HT-29 (cell line): ENCODE data around the gene CGN. TPM values are rescaled to one million over a fixed set of nuclear protein-coding genes. Genes with fewer than 3 reads are reported as not detected.
"Not testable (repeated sequence)": the region's sequence is repeated elsewhere in the genome, so short reads cannot be mapped to it uniquely, and the experiment has no call there.

Experiments
- DNase-seq: peaks from one replicate; pipeline ENCODE4 v3.0.0-alpha.2; 2015; ENCODE audit warnings: low spot score
- total RNA-seq: library from RNA; depleted of rRNA; stranded (reverse); fragments of >200 nt; shearing (Covaris generic); gene quantifications from 2 replicates; pipeline ENCODE4 v1.2.3, GENCODE V29; 2014

The CGN gene
- total RNA-seq, 1 experiment from 2014 or later, result 30.7 TPM

DNA sequence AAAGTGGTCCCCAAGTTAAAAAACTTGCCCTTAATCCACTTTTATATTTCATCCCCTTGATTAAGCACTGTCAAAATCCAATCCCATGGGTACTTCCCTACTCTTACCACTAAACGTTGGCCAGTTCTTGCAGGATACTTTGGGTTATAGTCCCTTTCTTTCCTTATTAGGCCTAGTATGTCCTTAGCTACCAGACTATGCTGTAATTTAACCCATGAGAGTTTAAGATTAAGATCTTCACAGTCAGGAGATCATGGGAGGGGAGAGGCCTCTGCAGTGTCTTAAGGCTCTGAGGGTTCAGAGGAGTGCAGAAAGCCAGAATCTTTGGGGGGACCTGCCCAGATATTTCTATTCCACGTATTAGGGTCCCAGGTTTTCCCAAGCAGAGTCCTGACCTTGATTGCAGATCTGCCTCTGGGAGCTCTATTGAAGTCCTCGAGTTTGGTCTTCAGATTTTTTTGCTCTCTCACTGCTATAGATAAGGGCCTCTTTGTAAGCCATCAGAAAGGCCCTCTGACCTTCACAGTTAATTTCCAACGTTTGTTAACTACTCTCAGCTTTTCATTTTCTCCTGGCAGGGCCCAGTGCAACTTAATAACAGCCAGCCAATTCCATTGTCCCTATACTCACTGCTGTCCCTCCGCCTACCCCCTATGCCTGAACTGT lies 9.0 kb upstream of the CGN start:
- DNase-seq, result no peak

DNA sequence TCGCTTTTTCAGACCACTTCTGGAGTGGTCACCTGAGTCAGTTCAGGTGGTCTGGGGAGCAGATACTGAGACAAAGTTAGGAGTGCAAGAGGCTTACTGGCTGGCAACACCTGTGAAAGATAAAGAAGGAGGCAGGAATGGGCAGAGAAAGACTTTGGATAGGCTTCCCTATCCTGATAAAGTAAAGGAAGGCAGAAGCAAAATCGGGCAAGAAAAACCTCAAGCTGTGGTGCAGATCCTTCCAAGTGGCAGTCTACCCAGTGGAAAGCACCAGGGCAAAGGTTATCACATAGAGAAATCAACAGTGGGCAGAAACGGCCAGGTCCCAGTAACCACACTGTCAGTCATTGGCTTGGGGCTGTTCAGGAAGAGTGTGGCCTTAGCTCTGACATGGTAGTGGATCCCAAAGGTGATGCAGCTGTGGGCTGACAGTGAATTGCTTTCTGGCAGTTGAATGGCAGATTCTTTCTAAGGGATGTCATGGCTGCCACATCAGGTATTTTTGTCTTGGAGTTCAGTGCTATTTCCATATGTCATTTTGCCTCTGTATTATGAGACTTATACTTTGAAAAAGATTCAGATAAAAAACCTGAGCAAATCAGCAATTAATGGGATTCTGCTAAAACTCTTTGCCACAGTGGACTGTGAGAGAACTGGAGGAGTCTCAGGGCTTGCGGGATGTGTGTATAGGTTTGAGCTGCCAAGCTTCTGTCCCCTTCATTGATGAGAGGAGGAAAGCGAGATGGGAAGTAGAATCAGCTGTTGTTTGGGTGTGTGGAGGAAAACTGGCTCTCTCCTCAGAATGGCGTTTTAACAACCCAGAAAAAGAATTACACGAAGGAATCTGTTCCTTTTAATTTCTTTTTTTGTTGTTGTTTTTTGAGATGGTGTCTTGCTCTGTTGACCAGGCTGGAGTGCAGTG lies 8.1 kb upstream of the CGN start:
- DNase-seq, result no peak

DNA sequence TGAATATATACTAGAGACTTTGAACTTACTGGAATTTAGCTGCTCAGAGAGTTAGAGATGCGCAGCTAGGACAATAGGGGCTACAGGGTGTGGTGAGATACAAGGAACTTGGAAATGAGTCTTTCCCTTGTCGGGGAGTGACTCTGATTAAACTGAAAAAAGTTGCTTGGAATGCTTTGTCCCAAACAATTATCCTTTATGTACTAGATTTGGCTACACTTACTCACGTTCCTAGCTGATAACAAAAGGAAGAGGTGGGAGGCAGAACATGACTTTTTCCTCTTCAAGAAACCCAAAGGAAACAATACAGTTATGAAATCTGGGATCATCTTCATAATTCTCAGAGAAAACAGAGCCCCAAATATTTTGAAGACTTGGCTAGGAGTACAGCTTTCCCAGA lies 6.9 kb upstream of the CGN start:
- no peak for DNase-seq

DNA sequence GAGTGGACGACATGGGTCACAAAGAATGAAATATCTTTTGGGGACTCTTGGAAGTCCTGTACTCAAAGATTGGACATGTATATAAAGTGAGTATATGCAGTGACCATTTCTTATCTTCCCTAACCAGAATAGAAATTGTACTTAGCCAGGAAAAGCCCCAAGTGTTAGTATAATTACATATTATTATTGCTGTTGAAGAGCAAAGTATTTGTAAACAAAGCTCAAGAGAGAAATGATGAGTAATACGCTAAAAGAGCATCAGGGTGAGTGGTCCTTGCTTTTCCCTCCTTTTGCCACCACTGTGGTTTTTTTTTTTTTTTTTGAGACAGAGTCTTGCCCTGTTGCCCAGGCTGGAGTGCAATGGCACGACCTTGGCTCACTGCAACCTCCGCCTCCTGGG lies 6.4 kb upstream of the CGN start:
- DNase-seq, result no peak

DNA sequence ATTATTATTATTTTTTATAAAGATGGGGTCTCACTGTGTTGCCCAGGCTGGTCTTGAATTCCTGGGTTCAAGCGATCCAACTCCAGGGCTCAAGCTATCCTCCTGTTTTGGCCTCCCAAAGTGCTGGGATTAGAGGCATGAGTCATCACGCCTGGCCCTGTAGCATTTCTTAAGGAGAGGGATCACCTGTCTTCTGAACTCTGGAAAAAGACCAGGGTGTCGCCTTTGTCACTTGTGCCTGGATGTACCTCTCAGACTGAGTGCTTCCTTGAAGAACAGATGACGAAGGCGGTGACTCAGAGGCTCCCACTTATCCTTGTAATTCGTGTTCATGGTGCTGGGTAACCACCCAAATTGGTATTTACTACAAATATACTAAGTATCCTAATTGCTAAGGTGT lies 2.4 kb upstream of the CGN start:
- DNase-seq, result peak; percentile 88

DNA sequence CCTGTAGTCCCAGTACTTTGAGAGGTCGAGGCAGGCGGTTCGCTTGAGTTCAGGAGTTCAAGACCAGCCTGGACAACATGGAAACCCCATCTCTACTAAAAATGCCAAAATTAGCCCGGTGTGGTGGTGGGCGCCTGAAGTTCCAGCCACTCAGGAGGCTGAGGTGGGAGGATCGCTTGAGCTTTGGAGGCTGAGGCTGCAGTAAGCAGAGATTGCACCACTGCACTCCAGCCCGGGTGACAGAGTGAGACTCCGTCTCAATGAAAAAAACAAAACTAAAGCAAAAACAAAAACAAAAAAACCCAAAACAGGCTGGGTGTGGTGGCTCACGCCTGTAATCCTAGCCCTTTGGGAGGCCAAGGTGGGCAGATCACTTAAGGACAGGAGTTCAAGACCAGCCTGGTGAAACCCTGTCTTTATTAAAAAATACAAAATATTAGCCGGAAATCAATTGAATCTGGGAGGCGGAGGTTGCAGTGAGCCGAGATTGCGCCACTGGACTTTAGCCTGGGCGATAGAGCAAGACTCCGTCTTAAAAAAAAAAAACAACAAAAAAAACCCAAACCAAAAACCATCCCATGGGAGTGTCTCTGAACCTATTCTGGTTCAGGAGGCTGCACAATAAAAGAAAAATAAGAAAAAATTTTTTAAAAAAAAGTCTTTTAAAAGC lies 1.7 kb upstream of the CGN start:
- peak; percentile 45 for DNase-seq

DNA sequence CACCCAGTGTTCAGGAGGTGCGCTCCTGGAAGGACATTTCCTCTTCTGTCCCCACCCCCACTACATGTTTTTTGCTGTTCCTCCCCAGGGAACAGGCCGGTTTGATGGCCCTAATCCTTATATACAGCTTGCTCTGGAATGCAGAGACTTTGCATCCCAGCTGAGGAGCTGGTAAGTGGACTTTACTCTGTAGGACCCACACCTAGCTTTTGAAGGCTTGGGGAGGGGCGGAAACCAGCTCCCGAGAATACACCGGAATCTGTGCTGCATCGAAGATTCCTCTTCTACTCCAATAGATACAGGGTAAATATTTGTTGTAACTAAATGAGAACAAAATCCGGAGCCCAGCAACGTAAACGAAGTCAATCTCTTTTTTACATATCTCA lies 1.2 kb upstream of the CGN start:
- peak; percentile 65 for DNase-seq

DNA sequence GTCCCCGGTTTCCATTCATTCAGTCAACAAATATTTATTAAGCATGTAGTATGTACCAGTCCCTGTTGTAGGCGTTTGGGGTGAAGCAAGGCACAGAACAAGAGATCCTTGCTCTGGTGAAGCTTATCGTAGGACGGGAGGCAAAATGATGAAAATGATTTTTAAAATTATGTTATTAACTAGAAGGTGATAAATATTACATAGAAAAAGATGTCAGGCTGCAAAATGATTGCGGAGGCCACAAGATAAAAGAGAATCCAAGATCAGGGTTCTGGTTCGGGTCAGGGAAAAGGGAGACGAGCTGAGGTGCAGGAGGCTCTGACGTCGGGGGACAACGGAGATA lies 602 bp upstream of the CGN start:
- DNase-seq, result peak; percentile 36

DNA sequence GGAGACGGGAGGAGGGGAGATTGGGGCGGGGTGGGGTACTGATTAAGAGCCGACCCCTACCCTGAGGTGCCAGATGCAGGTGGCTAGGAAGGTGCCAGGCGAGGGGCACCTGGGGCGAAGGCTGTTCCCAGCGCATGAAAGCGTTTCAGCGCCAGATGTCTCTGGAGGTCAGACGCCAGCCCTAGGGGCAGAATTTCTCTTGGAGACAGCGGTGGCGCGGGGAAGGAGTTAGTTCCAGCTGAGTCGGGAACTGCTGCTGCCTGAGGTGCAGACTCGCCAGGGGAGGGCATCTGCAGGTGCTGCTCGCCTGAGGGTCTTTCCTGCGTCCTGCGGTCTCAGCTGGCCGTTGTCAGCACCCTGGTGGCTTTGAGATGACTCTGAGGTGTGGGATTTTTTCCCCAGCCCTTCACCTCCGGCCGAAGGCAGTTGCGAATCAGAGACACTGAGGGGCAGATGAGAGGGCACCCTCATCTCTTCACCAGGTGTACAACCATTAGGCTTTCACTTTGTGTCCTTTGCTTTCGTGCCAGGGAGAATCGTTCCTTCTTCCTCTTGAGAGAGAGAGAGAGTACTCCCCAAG lies 539 bp downstream of the CGN start:
- peak; percentile 64 for DNase-seq

DNA sequence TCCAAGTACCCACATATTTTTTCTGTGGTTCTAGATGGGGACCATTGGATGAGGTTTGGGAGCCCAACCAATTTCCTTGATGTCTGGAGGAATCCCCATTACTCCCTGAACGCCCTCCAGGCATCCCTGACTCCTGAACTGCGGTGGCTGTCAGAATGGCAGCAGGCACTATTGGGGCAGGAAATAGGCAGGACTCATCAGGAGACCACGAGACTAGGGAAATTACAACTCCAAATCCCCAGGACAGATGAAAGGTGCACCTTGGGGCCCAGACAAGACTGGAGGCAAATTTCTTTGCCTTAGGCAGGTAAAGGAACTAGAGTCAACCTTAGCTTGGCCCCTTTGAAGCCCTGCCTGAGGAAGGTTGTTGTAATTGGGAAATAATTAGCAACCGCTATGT lies 1.1 kb downstream of the CGN start:
- DNase-seq, result peak; percentile 58

DNA sequence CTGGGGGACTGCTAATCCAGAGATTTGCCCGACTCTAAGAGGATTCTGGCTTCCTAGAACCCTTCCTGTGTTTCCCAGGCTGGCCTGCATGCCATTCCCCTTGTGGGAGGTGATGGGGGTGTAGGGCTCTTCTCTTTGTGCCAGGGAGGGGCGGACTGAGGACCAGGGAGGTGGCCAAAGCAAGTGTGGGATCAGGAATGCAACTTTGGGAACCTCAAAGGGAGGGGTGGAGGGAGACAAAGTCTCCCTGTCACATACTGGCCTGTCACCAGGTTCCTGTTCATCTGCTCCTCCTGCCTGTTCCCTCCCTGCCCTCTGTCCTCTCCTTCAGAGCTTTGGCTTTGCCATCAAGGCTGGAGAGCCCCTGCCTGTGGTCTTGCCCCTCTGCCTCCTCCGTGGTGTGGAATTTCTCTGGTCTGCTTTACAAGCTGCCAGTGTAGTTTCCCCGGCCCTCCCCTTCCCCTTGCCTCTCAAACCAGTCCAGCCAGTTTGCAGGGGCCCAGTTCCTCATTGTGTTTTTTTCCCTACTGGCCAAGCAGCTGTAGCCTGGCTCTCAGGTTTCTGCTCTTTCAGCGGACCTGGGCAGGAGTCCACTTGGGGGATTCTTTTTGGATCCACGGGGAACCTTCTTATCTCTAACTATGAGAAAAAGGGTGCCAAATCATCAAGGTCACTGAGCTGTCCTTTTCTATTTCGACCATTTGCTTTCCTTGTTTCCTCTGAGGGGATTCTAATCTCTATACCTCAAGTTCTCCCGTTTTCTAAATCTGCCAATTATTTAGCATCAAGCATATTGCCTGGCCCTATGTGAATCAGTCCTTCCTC lies 1.8 kb downstream of the CGN start:
- peak; percentile 96 for DNase-seq

DNA sequence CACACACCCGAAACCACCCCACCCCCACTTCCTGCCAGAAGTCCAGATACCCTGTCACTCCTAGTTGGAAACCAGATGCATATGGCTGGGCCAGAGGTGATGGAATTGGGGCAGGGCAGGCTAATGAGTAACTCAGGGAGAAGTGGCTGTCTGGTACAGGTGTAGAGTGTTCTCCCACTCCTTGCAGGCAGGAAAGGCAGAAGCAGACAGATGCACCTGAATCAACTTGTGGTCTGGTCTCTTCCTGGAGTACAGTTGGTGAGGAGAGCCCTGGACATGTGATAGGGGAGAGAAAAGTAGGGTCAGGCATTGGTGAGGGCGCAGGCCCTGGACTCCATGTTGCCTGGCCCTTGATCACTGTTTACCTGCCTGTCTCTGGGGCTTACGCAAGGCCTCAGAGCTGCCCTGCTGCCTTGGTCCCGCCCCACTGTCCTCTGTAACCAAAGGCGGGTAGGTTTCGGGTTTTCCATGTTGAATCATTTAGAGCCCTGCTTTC lies 2.5 kb downstream of the CGN start:
- DNase-seq, result peak; percentile 98

DNA sequence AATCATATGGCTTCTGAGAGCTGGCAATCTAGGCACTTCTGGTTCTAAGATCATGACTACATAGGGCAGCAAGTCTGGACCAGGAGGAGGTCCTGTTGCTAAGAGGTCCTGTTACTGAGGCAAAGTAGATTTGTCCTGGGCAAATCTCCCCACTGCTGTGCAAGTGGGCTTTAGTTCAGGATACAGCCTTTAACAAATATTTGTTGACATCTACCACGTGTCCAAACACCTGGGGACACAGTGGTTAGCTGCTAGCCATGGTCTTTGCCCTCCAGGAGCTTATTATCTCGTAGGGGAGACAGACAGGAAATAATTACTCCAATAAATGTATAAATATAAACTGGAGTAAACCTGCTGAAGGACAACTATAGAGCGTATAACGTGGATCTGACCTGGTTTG lies 3.2 kb downstream of the CGN start:
- DNase-seq, result no peak

DNA sequence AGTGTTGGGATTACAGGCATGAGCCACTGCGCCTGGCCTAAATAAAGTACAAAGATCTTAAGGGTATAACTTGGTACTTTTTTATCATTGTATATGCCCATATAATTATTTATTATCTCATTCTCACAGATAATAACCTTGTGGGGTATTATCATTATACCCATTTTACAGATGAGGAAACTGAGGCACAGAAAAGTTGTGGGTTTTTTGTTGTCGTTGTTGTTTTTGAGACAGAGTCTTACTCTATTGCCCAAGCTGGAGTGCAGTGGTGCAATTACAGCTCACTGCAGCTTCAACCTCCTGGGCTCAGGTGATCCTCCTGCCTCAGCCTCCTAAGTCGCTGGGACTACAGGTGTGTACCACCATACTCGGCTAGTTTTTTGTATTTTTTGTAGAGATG lies 4.1 kb downstream of the CGN start:
- no peak for DNase-seq

DNA sequence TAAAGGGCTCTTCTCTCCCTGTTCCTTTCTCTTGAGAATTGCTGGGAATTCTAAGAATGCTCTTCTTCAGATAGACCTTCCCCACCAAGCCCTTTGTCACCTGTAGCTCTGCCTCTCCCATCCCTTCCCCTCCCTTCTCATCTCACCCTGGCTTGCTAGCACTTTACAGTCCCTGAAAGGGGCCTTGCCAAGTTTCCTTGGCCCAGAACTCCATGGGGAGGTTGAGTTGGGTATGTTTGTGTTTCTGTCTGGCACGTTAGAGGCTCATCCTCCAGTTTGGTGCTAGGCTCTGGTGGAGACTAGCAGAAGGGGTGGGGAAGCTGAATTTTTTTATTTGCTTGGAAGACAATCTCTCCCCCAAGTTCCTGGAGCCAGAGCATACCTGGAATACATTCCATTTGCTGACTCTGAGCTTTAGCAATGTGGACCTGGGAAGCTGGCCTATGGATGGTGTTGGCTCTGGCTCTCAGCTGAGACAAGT lies 4.9 kb downstream of the CGN start:
- DNase-seq, result peak; percentile 11

DNA sequence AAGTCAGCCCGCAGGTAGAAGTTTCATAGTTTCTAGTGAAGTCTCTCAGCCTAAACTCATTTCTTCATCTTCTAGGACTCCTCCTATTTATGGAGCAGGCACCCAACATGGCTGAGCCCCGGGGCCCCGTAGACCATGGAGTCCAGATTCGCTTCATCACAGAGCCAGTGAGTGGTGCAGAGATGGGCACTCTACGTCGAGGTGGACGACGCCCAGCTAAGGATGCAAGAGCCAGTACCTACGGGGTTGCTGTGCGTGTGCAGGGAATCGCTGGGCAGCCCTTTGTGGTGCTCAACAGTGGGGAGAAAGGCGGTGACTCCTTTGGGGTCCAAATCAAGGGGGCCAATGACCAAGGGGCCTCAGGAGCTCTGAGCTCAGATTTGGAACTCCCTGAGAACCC lies 7.2 kb downstream of the CGN start:
- DNase-seq, result no peak

DNA sequence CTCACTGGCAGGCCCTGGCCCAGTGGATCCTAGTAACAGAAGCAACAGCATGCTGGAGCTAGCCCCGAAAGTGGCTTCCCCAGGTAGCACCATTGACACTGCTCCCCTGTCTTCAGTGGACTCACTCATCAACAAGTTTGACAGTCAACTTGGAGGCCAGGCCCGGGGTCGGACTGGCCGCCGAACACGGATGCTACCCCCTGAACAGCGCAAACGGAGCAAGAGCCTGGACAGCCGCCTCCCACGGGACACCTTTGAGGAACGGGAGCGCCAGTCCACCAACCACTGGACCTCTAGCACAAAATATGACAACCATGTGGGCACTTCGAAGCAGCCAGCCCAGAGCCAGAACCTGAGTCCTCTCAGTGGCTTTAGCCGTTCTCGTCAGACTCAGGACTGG lies 7.7 kb downstream of the CGN start:
- no peak for DNase-seq

DNA sequence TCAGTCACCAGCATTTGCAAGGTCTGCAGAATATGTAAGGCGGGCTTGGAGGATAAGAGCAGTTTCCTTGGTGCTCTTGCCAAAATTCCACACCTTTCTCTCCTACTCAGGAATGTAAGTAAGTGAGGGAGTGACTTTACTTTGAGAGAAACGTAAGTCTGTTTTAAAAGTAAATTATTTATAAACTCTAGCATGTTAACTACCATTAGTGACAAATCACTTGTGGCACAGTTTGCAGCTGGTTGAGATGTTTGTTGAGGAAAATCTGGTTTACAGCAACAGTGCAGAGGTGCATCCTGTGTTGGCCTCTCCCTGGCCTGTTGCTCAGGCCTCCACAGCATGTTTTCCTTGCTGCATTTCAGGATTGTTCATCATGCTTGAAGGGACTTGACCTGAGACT lies 8.5 kb downstream of the CGN start:
- DNase-seq, result no peak

DNA sequence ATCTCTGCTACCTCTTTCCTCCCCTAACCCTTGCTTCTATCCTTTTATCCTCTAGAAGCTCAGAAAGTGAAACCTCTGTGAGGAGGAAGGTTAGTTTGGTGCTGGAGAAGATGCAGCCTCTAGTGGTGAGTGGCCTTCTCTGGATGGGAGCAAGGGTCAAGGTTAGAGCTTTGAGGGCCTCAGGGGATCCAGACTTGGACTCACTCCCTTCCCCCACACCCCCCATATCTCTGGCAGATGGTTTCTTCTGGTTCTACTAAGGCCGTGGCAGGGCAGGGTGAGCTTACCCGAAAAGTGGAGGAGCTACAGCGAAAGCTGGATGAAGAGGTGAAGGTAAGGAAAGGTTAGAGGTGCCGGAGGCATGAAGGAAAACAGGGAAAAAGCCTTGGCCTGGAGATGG lies 9.2 kb downstream of the CGN start:
- no peak for DNase-seq

DNA sequence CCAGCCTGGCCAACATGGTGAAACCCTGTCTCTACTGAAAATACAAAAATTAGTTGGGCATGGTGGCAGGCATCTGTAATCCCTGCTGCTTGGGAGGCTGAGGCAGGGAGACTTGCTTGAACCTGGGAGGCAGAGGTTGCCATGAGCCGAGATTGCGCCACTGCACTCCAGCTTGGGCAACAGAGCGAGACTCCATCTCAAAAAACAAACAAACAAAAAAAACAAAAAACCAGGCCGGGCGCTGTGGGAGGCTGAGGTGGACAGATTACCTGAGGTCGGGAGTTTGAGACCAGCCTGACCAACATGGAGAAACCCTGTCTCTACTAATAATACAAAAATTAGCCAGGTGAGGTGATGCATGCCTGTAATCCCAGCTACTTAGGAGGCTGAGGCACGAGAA lies 11.2 kb downstream of the CGN start:
- DNase-seq, result not testable (repeated sequence)

DNA sequence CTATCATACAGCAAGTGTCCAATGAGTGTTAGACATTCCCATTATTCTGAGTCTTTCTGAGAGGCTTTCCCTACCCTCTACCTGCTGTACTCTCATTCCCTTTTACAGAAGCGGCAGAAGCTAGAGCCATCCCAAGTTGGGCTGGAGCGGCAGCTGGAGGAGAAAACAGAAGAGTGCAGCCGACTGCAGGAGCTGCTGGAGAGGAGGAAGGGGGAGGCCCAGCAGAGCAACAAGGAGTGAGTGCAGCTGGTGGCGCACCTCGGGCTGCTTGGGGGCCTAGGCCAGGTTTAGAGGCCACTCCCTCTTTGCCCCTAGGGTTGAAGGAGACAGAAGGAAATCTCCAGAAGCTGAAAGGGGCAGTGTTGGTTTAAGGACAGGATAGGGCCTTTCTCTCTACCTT lies 12.1 kb downstream of the CGN start:
- no peak for DNase-seq
